OCI-LY3 (cell line): Measurements from ENCODE around the gene IMMP2L.

Experiments used
- H2AFZ ChIP-seq: fragments of 200-600, 300-600 bp; shearing (Covaris generic); 2 replicates; pipeline ENCODE4 v1.6.0; 2014; ENCODE audit warnings: antibody characterized with exemption, low read depth, low read length
- H3K27ac ChIP-seq: fragments of 200-600, 300-600 bp; sonication (generic); 2 replicates; pipeline ENCODE4 v1.5.1; 2014; ENCODE audit warnings: mild to moderate bottlenecking, low read length, moderate library complexity, mixed read lengths
- H3K27me3 ChIP-seq: fragments of 200-600, 300-600 bp; sonication (generic); 2 replicates; pipeline ENCODE4 v1.6.1; 2014; ENCODE audit warnings: low read depth, low read length, mixed read lengths
- H3K36me3 ChIP-seq: fragments of 200-600, 300-600 bp; sonication (generic); replicated peaks from 2 replicates; pipeline ENCODE3; 2014; ENCODE audit warnings: low read depth, low read length, mixed read lengths
- H3K4me1 ChIP-seq: fragments of 300-600, 200-600 bp; sonication (generic); 2 replicates; pipeline ENCODE4 v1.6.1; 2014; ENCODE audit warnings: low read length, mixed read lengths
- H3K4me2 ChIP-seq: fragments of 200-600, 300-600 bp; sonication (generic); 2 replicates; pipeline ENCODE4 v1.6.1; 2014; ENCODE audit warnings: low read length, mixed read lengths
- H3K4me3 ChIP-seq: fragments of 300-600, 200-600 bp; sonication (generic); 2 replicates; pipeline ENCODE4 v1.5.1; 2014; ENCODE audit warnings: antibody characterized with exemption, mild to moderate bottlenecking, low read length, moderate library complexity
- H3K79me2 ChIP-seq: fragments of 300-600, 200-600 bp; shearing (Covaris generic); 2 replicates; pipeline ENCODE4 v1.6.1; 2014; ENCODE audit warnings: mild to moderate bottlenecking, low read length, mixed read lengths
- H3K9ac ChIP-seq: fragments of 300-600, 200-600 bp; shearing (Covaris generic); 2 replicates; pipeline ENCODE4 v1.6.0; 2014; ENCODE audit warnings: mild to moderate bottlenecking, low read length, moderate library complexity
- H3K9me3 ChIP-seq: fragments of 200-600, 300-600 bp; shearing (Covaris generic); 2 replicates; pipeline ENCODE4 v1.6.1; 2014; ENCODE audit warnings: low read length, mixed read lengths; ENCODE audit not compliant: insufficient read depth
- H4K20me1 ChIP-seq: fragments of 200-600, 300-600 bp; sonication (generic); 2 replicates; pipeline ENCODE4 v1.6.1; 2016; ENCODE audit warnings: low read length, mixed read lengths; ENCODE audit not compliant: insufficient read depth
- EZH2phosphoT487 ChIP-seq: fragments of 200-600 bp; shearing (Covaris generic); IDR thresholded peaks from 2 replicates; pipeline ENCODE4 v1.6.1; 2018; ENCODE audit warnings: antibody characterized with exemption, mixed run types, low read depth
- TF ChIP-seq, protein P1 (sequence below): fragments of 200-600, 300-600 bp; sonication (generic); IDR thresholded peaks from 2 replicates; pipeline ENCODE4 v1.5.1; 2014; ENCODE audit warnings: antibody characterized with exemption, low read length, low read depth

The IMMP2L gene

DNA sequence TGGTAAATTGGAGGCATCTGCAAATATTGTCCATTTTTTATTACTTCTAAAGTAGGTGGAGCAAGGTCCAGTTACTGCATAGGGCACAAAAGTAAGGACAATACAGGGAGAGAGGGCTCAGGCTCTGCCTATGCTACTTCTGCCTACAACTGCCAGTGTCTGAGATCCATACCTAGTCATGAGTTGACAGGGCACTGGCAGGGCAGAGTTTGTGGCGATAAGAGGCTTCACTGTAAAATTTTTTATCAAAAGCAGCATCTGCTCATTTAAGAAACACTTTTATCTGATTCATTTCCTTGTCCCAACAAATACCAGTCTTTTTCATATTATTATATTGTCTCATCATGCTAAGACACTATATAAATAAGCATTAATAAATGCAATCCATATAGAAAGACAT lies 293.4 kb downstream of the IMMP2L start:
- Histone ChIP-seq H3K9ac (no peak overlapping the region), H4K20me1 (no peaks in the 10 kb centered on the region), H3K27ac (no peak overlapping the region), H2AFZ (no peak overlapping the region), H3K27me3 (no peaks in the 10 kb centered on the region), H3K4me2 (no peak overlapping the region), H3K4me3 (no peak overlapping the region), H3K36me3 (no peaks in the 10 kb centered on the region), H3K4me1 (no peaks in the 10 kb centered on the region), H3K79me2 (no peaks in the 10 kb centered on the region), H3K9me3 (no peaks in the 10 kb centered on the region)
- TF ChIP-seq, protein P1, sequence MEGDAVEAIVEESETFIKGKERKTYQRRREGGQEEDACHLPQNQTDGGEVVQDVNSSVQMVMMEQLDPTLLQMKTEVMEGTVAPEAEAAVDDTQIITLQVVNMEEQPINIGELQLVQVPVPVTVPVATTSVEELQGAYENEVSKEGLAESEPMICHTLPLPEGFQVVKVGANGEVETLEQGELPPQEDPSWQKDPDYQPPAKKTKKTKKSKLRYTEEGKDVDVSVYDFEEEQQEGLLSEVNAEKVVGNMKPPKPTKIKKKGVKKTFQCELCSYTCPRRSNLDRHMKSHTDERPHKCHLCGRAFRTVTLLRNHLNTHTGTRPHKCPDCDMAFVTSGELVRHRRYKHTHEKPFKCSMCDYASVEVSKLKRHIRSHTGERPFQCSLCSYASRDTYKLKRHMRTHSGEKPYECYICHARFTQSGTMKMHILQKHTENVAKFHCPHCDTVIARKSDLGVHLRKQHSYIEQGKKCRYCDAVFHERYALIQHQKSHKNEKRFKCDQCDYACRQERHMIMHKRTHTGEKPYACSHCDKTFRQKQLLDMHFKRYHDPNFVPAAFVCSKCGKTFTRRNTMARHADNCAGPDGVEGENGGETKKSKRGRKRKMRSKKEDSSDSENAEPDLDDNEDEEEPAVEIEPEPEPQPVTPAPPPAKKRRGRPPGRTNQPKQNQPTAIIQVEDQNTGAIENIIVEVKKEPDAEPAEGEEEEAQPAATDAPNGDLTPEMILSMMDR, result no peak
- TF ChIP-seq EZH2phosphoT487, result no peak

DNA sequence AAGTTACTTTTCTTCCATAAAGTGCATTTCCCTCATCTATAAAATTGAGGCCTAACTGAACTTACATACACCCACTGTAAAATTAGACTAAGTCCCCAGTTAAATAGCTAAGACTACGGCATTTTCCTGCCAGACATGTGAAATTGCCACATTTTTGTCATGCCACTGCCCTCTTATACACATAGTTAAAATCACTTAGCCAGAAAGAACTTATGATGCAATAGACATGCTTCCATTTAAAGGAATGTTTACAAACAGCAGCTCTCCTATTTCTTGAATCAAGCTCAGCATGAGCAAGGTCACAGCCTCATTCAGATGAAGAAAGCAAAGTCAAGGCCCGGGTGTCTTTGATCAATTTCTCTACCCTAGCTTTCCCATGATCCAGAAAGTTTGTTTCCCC lies 295.7 kb downstream of the IMMP2L start:
- Histone ChIP-seq H3K4me1 (no peaks in the 10 kb centered on the region), H3K36me3 (no peaks in the 10 kb centered on the region), H3K9me3 (no peaks in the 10 kb centered on the region), H3K27ac (no peak overlapping the region), H2AFZ (no peak overlapping the region), H3K9ac (no peak overlapping the region), H4K20me1 (no peaks in the 10 kb centered on the region), H3K79me2 (no peaks in the 10 kb centered on the region), H3K27me3 (no peaks in the 10 kb centered on the region), H3K4me2 (no peak overlapping the region), H3K4me3 (no peak overlapping the region)
- TF ChIP-seq EZH2phosphoT487, result no peak
- TF ChIP-seq, protein P1, result no peak

DNA sequence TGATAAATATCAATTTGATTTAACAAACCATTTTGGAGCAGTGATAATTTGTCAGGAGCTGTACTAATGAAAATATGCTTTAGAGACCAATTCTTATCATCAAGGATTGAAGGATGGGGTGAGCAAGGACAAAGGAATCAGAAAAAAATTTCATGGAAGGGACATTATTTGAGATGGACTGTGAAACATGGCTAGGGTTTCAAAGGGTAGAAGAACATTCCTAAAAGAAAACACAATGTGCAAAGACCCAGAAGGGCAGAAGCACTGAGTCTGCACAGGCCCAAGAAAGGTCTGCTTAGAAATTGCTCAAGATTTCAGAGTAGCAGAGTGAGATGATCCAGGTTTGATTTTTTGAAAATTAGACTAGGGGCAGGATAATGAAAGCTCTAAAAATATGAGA lies 296.9 kb downstream of the IMMP2L start:
- H2AFZ ChIP-seq, result no peak overlapping the region
- H3K4me3 ChIP-seq, result no peak overlapping the region
- no peaks in the 10 kb centered on the region for H3K27me3 ChIP-seq
- H3K4me2 ChIP-seq, result no peak overlapping the region
- no peaks in the 10 kb centered on the region for H3K79me2 ChIP-seq
- H4K20me1 ChIP-seq, result no peaks in the 10 kb centered on the region
- H3K36me3 ChIP-seq, result no peaks in the 10 kb centered on the region
- TF ChIP-seq, protein P1, result no peak
- TF ChIP-seq EZH2phosphoT487, result no peak
- H3K4me1 ChIP-seq, result no peaks in the 10 kb centered on the region
- no peak overlapping the region for H3K9ac ChIP-seq
- H3K27ac ChIP-seq, result no peak overlapping the region
- H3K9me3 ChIP-seq, result no peaks in the 10 kb centered on the region

DNA sequence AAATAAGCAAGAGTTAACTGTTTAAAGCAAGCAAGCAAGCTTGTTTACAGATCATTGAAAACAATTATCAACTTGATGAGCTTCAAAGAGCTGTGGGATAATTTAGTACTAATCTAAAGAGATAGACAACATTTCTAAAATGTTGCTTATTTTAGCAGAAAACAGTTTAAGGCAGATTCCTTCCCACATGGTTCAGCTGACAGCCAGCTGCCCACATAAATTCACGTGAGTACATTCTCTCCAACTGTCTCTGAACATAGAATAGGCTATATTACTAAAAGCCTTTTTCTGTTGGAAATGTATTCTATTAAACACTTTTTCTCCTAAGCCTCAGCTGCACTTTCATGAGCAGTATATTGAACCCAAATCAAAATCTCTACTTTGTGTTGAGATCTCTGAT lies 297.3 kb downstream of the IMMP2L start:
- no peak for TF ChIP-seq EZH2phosphoT487
- TF ChIP-seq, protein P1, result no peak
- H3K4me2 ChIP-seq, result no peak overlapping the region
- no peaks in the 10 kb centered on the region for H3K4me1 ChIP-seq
- H3K4me3 ChIP-seq, result no peak overlapping the region
- H3K27me3 ChIP-seq, result no peaks in the 10 kb centered on the region
- H3K27ac ChIP-seq, result no peak overlapping the region
- H4K20me1 ChIP-seq, result no peaks in the 10 kb centered on the region
- H3K9ac ChIP-seq, result no peak overlapping the region
- no peaks in the 10 kb centered on the region for H3K79me2 ChIP-seq
- no peaks in the 10 kb centered on the region for H3K36me3 ChIP-seq
- H2AFZ ChIP-seq, result no peak overlapping the region
- no peaks in the 10 kb centered on the region for H3K9me3 ChIP-seq
